ENCODE measurements around the gene NUFIP1.

NUFIP1 gene

GRCh38 chr13:44938854-44939253 lies 50.4 kb downstream of the NUFIP1 start:
- H3K9me2 ChIP-seq (replicated peaks; ENCODE audit: control insufficient read depth, low read length): no peaks in the 10 kb centered on the region
- H3K4me2 ChIP-seq (ENCODE audit: low read length): no peak overlapping the region
- H3K36me3 ChIP-seq (ENCODE audit: control insufficient read depth, low read length): peaks cover 11% of the 10 kb centered on the region
- H3K4me3 ChIP-seq (ENCODE audit: low read length): no peak overlapping the region
- H3F3A ChIP-seq (ENCODE audit: control insufficient read depth, insufficient read depth): 0 out of 2 replicates have a peak, but pooled peaks cover 2% of the 10 kb centered on the region
- no peaks in the 10 kb centered on the region for H3K79me2 ChIP-seq (ENCODE audit: control insufficient read depth, low read length)
- H3K27ac ChIP-seq (ENCODE audit: low read depth, low read length): no peak overlapping the region
- H3K9me3 ChIP-seq (ENCODE audit: control insufficient read depth, insufficient read depth, low read length): no peaks in the 10 kb centered on the region
- H3K27me3 ChIP-seq (ENCODE audit: control insufficient read depth, low read length): no peaks in the 10 kb centered on the region
- H4K20me1 ChIP-seq (ENCODE audit: control insufficient read depth, insufficient read depth, low read depth, low read length): no peaks in the 10 kb centered on the region
- TF ChIP-seq EZH2phosphoT487 (IDR thresholded peaks at IDR 0.05; ENCODE audit: borderline replicate concordance, low read length): no peak
- TF ChIP-seq, protein P1, sequence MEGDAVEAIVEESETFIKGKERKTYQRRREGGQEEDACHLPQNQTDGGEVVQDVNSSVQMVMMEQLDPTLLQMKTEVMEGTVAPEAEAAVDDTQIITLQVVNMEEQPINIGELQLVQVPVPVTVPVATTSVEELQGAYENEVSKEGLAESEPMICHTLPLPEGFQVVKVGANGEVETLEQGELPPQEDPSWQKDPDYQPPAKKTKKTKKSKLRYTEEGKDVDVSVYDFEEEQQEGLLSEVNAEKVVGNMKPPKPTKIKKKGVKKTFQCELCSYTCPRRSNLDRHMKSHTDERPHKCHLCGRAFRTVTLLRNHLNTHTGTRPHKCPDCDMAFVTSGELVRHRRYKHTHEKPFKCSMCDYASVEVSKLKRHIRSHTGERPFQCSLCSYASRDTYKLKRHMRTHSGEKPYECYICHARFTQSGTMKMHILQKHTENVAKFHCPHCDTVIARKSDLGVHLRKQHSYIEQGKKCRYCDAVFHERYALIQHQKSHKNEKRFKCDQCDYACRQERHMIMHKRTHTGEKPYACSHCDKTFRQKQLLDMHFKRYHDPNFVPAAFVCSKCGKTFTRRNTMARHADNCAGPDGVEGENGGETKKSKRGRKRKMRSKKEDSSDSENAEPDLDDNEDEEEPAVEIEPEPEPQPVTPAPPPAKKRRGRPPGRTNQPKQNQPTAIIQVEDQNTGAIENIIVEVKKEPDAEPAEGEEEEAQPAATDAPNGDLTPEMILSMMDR (IDR thresholded peaks at IDR 0.05; ENCODE audit: low read depth, low read length, poor library complexity, severe bottlenecking): no peak
- no peaks in the 10 kb centered on the region for H3K4me1 ChIP-seq (ENCODE audit: control insufficient read depth, low read length)

- no peaks in the 10 kb centered on the region for H3K36me3 ChIP-seq (ENCODE audit: control insufficient read depth, low read length)
- no peaks in the 10 kb centered on the region for H3K79me2 ChIP-seq (ENCODE audit: control insufficient read depth, low read length)
- peaks cover under 1% of the 10 kb centered on the region; the same call in 1 of the 2 replicates for H3K27me3 ChIP-seq (ENCODE audit: control insufficient read depth, low read length)
- no peak overlapping the region for H3K4me2 ChIP-seq (ENCODE audit: low read length)
- no peak overlapping the region for H3K4me3 ChIP-seq (ENCODE audit: low read length)
- TF ChIP-seq, protein P1 (IDR thresholded peaks at IDR 0.05; ENCODE audit: low read depth, low read length, poor library complexity, severe bottlenecking): no peak
- TF ChIP-seq EZH2phosphoT487 (IDR thresholded peaks at IDR 0.05; ENCODE audit: borderline replicate concordance, low read length): no peak
- 0 out of 2 replicates have a peak, but pooled peaks cover 2% of the 10 kb centered on the region for H3F3A ChIP-seq (ENCODE audit: control insufficient read depth, insufficient read depth)
- no peak overlapping the region for H3K27ac ChIP-seq (ENCODE audit: low read depth, low read length)
- no peaks in the 10 kb centered on the region for H3K9me3 ChIP-seq (ENCODE audit: control insufficient read depth, insufficient read depth, low read length)
- no peaks in the 10 kb centered on the region for H3K9me2 ChIP-seq (replicated peaks; ENCODE audit: control insufficient read depth, low read length)
- no peaks in the 10 kb centered on the region for H3K4me1 ChIP-seq (ENCODE audit: control insufficient read depth, low read length)
- H4K20me1 ChIP-seq (ENCODE audit: control insufficient read depth, insufficient read depth, low read depth, low read length): no peaks in the 10 kb centered on the region
These were observed 53.0 kb downstream of the NUFIP1 start for GRCh38 chr13:44936246-44936645.

DNA sequence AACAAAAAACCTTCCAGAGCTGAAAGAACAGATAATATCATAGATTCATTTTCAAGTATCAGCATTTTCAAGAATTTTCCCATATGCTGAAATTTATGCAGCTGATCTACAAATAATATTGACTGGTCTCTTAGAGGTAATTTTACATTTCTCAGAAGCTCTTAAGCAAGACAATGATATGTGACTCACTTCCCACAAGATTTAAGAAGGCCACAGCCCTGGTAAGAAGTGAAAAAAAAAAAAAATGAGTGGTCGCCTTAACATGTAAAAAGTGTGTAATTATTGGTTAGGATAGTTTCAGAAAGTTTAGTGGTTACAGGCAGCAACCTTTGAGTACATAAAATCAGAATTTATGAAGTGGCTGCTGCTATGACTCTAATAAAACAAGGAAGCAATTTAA lies 54.5 kb downstream of the NUFIP1 start:
- TF ChIP-seq, protein P1 (IDR thresholded peaks at IDR 0.05; ENCODE audit: low read depth, low read length, poor library complexity, severe bottlenecking): no peak
- no peak for TF ChIP-seq EZH2phosphoT487 (IDR thresholded peaks at IDR 0.05; ENCODE audit: borderline replicate concordance, low read length)
- H3K4me2 ChIP-seq (ENCODE audit: low read length): no peak overlapping the region

More for the DNA sequence above, 54.5 kb downstream of the NUFIP1 start:
- Histone ChIP-seq H3K27me3 (ENCODE audit: control insufficient read depth, low read length) (peaks cover 4% of the 10 kb centered on the region; the same call in 1 of the 2 replicates), H3K9me2 (replicated peaks; ENCODE audit: control insufficient read depth, low read length) (no peaks in the 10 kb centered on the region), H4K20me1 (ENCODE audit: control insufficient read depth, insufficient read depth, low read depth, low read length) (no peaks in the 10 kb centered on the region), H3K36me3 (ENCODE audit: control insufficient read depth, low read length) (no peaks in the 10 kb centered on the region), H3F3A (ENCODE audit: control insufficient read depth, insufficient read depth) (0 out of 2 replicates have a peak, but pooled peaks cover 2% of the 10 kb centered on the region), H3K79me2 (ENCODE audit: control insufficient read depth, low read length) (no peaks in the 10 kb centered on the region), H3K27ac (ENCODE audit: low read depth, low read length) (no peak overlapping the region), H3K4me3 (ENCODE audit: low read length) (no peak overlapping the region), H3K9me3 (ENCODE audit: control insufficient read depth, insufficient read depth, low read length) (no peaks in the 10 kb centered on the region), H3K4me1 (ENCODE audit: control insufficient read depth, low read length) (no peaks in the 10 kb centered on the region)

Measured in DOHH2 (cell line).